Endothelial cell of umbilical vein (primary cell): Measurements from ENCODE around the gene USE1. TPM values are rescaled to one million over a fixed set of nuclear protein-coding genes. Genes with fewer than 3 reads are reported as not detected.

ENCODE experiments used
- BruUV-seq: library from RNA; stranded (reverse); fragments of 400-500 nt; replicated peaks from 2 replicates; lab custom pipeline; 2021; lab: Mats Ljungman, UMichigan
- CTCF ChIA-PET: fragments of 300-600, 350-600 bp; sonication (Branson Sonifier 250); formaldehyde crosslinking; loops from one replicate; lab custom pipeline; 2021; ENCODE audit warnings: antibody characterized with exemption, inconsistent platforms; lab: Charles Lee
- POLR2A ChIA-PET: fragments of 300-600, 350-600 bp; sonication (Branson Sonifier 250); formaldehyde crosslinking; loops from one replicate; lab custom pipeline; 2021; ENCODE audit warnings: antibody characterized with exemption, inconsistent platforms; lab: Charles Lee
- DNase-seq: peaks from one replicate; pipeline ENCODE4 v3.0.0-alpha.2; 2011; ENCODE audit warnings: low read depth, low spot score
- FAIRE-seq: peaks from 2 replicates; lab custom pipeline; 2011; peaks lifted over from hg19 to GRCh38; lab: Jason Lieb, UNC
- H2AFZ ChIP-seq: 2 replicates; pipeline ENCODE4 v1.6.0; 2012; ENCODE audit warnings: low read depth, low read length, control low read depth, inconsistent platforms
- H3K27ac ChIP-seq: 2 replicates; pipeline ENCODE4 v1.5.1; 2011; ENCODE audit warnings: low read depth, mild to moderate bottlenecking, control low read depth, low read length, moderate library complexity; ENCODE audit not compliant: insufficient read depth
- H3K27me3 ChIP-seq, 2 experiments: 2 replicates each; pipeline versions ENCODE4 v1.6.0 to v1.6.1; 2011; ENCODE audit warnings: low read length in 2 of 2, mixed read lengths in 1 of 2; ENCODE audit not compliant: control insufficient read depth in 2 of 2, insufficient read depth in 2 of 2
- H3K36me3 ChIP-seq, 2 experiments: 2 replicates in 1 of 2; 3 replicates in 1 of 2; pipeline ENCODE4 v1.5.1; 2011; ENCODE audit warnings: low read length in 2 of 2, mild to moderate bottlenecking in 1 of 2, moderate library complexity in 1 of 2; ENCODE audit not compliant: control insufficient read depth in 2 of 2, insufficient read depth in 2 of 2; ENCODE audit errors: extremely low read depth in 1 of 2
- H3K4me1 ChIP-seq: 3 replicates; pipeline ENCODE4 v1.5.1; 2011; ENCODE audit warnings: mild to moderate bottlenecking, low read length; ENCODE audit not compliant: control insufficient read depth, insufficient read depth; ENCODE audit errors: extremely low read depth
- H3K4me2 ChIP-seq: 2 replicates; pipeline ENCODE4 v1.6.1; 2011; ENCODE audit warnings: low read length, control low read depth, mixed read lengths; ENCODE audit not compliant: insufficient read depth
- H3K4me3 ChIP-seq, 3 experiments: fragments of 200-600 bp in 1 of 3; sonication (generic), shearing (Covaris generic) in 1 of 3; replicated peaks in 1 of 3; 2 replicates each; pipeline ENCODE4 v1.5.1; 2011 to 2016; ENCODE audit warnings: control low read depth in 3 of 3, low read length in 3 of 3, mild to moderate bottlenecking in 2 of 3, inconsistent platforms in 1 of 3, low read depth in 1 of 3, moderate library complexity in 1 of 3; ENCODE audit not compliant: insufficient read depth in 1 of 3
- H3K79me2 ChIP-seq: 2 replicates; pipeline ENCODE4 v1.6.0; 2012; ENCODE audit warnings: low read length, inconsistent platforms; ENCODE audit not compliant: control insufficient read depth, insufficient read depth
- H3K9ac ChIP-seq: replicated peaks from 2 replicates; pipeline ENCODE3; 2011; ENCODE audit warnings: low read length, control low read depth; ENCODE audit not compliant: insufficient read depth; ENCODE audit errors: extremely low read depth
- H3K9me1 ChIP-seq: replicated peaks from 3 replicates; pipeline ENCODE4 v1.6.0; 2011; ENCODE audit warnings: mild to moderate bottlenecking, low read length; ENCODE audit not compliant: control insufficient read depth, insufficient read depth; ENCODE audit errors: extremely low read depth
- H3K9me3 ChIP-seq: replicated peaks from 2 replicates; pipeline ENCODE4 v1.5.1; 2012; ENCODE audit warnings: low read length, inconsistent platforms; ENCODE audit not compliant: control insufficient read depth, insufficient read depth
- H4K20me1 ChIP-seq: replicated peaks from 2 replicates; pipeline ENCODE3; 2011; ENCODE audit warnings: mild to moderate bottlenecking, low read length; ENCODE audit not compliant: control insufficient read depth, insufficient read depth; ENCODE audit errors: extremely low read depth
- CTCF ChIP-seq, 2 donors: IDR thresholded peaks; 1 replicate in 1 of 2; 2 replicates in 1 of 2; pipeline ENCODE4 v1.5.1; 2011; ENCODE audit warnings: low read length in 2 of 2, mild to moderate bottlenecking in 2 of 2, moderate library complexity in 2 of 2, control low read depth in 1 of 2, inconsistent platforms in 1 of 2, low read depth in 1 of 2; ENCODE audit not compliant: insufficient read depth in 1 of 2; ENCODE audit errors: extremely low read depth in 1 of 2
- EZH2 ChIP-seq: IDR thresholded peaks from 2 replicates; pipeline ENCODE4 v1.6.1; 2012; ENCODE audit warnings: borderline replicate concordance, low read depth, mild to moderate bottlenecking, moderate library complexity, low read length, inconsistent platforms; ENCODE audit not compliant: severe bottlenecking
- FOS ChIP-seq: IDR thresholded peaks from 2 replicates; pipeline ENCODE4 v1.6.1; 2011; ENCODE audit warnings: mild to moderate bottlenecking, low read length, moderate library complexity, borderline replicate concordance; ENCODE audit not compliant: insufficient read depth
- GATA2 ChIP-seq: IDR thresholded peaks from 2 replicates; pipeline ENCODE4 v1.7.0; 2011; ENCODE audit warnings: low read depth, mild to moderate bottlenecking, moderate library complexity, mixed read lengths, low read length; ENCODE audit not compliant: insufficient read length, insufficient read depth
- JUN ChIP-seq: IDR thresholded peaks from 2 replicates; pipeline ENCODE4 v1.6.1; 2011; ENCODE audit warnings: borderline replicate concordance, low read depth; ENCODE audit not compliant: insufficient read length, insufficient read depth
- MAX ChIP-seq: IDR thresholded peaks from 2 replicates; pipeline ENCODE4 v1.6.1; 2011; ENCODE audit not compliant: insufficient read depth, insufficient read length
- MYC ChIP-seq: IDR thresholded peaks from one replicate; pipeline ENCODE4 v1.6.1; 2011; ENCODE audit warnings: mild to moderate bottlenecking, low read depth, low read length
- POLR2A ChIP-seq: IDR thresholded peaks from 2 replicates; pipeline ENCODE4 v1.6.1; 2012; ENCODE audit warnings: low read depth, mild to moderate bottlenecking, control low read depth, low read length
- POLR2AphosphoS5 ChIP-seq: IDR thresholded peaks from 2 replicates; pipeline ENCODE4 v1.6.1; 2012; ENCODE audit warnings: low read depth, mild to moderate bottlenecking, control low read depth, low read length, moderate library complexity; ENCODE audit not compliant: insufficient read depth
- dilution Hi-C: fragments of 300-500 bp; cut with MboI; formaldehyde crosslinking; loops from one replicate; pipeline ENCODE4 v1.15.0; 2019; ENCODE audit warnings: low sequenced_read_pairs; ENCODE audit not compliant: extremely low pct_ligation_motif_present
- intact Hi-C: fragments of 100-400 bp; cut with micrococcal nuclease; formaldehyde crosslinking; loops from one replicate; pipeline ENCODE4 v1.10.0; 2022
- polyA plus RNA-seq, 4 experiments: library from polyadenylated mRNA; depleted of rRNA in 3 of 4; stranded (reverse) in 3 of 4; unstranded in 1 of 4; fragments of >200 nt; gene quantifications; 2 replicates each; pipeline versions ENCODE4 v1.2.1 to v1.2.3, GENCODE V29; 2011 to 2012; ENCODE audit warnings: missing spikeins in 1 of 4
- total RNA-seq: library from RNA; stranded (reverse); gene quantifications from 2 replicates; pipeline ENCODE4 v1.2.3, GENCODE V29; 2021

Gene USE1
- total and polyA plus RNA-seq, 2 donors (not counting 3 experiments of a cell fraction or from before 2014, with no cell fraction given) = 21.3 to 27.6 TPM

- H3K36me3 ChIP-seq = peaks cover 0 to 40% of the 10 kb centered on the region in 2 experiments
- no peak overlapping the region for H3K9ac ChIP-seq
- peaks cover 6% of the 10 kb centered on the region for H3K4me1 ChIP-seq
- ChIA-PET CTCF (interaction anchor here (1.4 kb wide), 1 partner anchor 26 kb away, joined by 3 read pairs; no protein-coding TSS in a partner anchor), POLR2A (no interaction called here)
- dilution Hi-C loops = no loop called here
- intact Hi-C loops = no loop called here
- FAIRE-seq = peak; percentile 79
- H3K9me3 ChIP-seq = no peaks in the 10 kb centered on the region
- H3K79me2 ChIP-seq = no peaks in the 10 kb centered on the region
- H3K27me3 ChIP-seq = no peaks in the 10 kb centered on the region
- no peak overlapping the region for H3K4me2 ChIP-seq
- no peak overlapping the region for H2AFZ ChIP-seq
- peak; percentile 43 for DNase-seq
- no peak overlapping the region for H3K4me3 ChIP-seq
- no peaks in the 10 kb centered on the region for H3K9me1 ChIP-seq
- BruUV-seq = no TSS peak
- H4K20me1 ChIP-seq = no peaks in the 10 kb centered on the region
- TF ChIP-seq MYC (no peak), MAX (no peak), FOS (no peak), POLR2AphosphoS5 (no peak), GATA2 (no peak), CTCF (IDR thresholded peaks at IDR 0.05; ENCODE audit: extremely low read depth in 1 of 2, insufficient read depth in 1 of 2, low read depth in 1 of 2, low read length in 2 of 2) (no peak), JUN (no peak), EZH2 (no peak), POLR2A (no peak)
- no peak overlapping the region for H3K27ac ChIP-seq
Measured at GRCh38 chr19:17209126-17210036, 5.8 kb upstream of the USE1 start.
